Smooth muscle cell (in vitro differentiated cells): ENCODE results near the gene TAS2R60. TPM values are rescaled to one million over a fixed set of nuclear protein-coding genes. Genes with fewer than 3 reads are reported as not detected.

Source experiments
- DNase-seq: peaks from one replicate; lab custom pipeline; 2025; ENCODE audit not compliant: unreplicated experiment; lab: John Stamatoyannopoulos, UW
- H2AFZ ChIP-seq: fragments of 200-600 bp; sonication (generic); 2 replicates; pipeline ENCODE4 v1.6.0; 2016; ENCODE audit warnings: antibody characterized with exemption, low read depth, mild to moderate bottlenecking
- H3F3A ChIP-seq: fragments of 200-600 bp; sonication (generic); 2 replicates; pipeline ENCODE4 v1.6.0; 2017; ENCODE audit warnings: antibody characterized with exemption, low read depth
- H3K27ac ChIP-seq: fragments of 200-600 bp; sonication (generic); 2 replicates; pipeline ENCODE4 v1.5.1; 2016; ENCODE audit warnings: low read depth, mild to moderate bottlenecking
- H3K27me3 ChIP-seq: fragments of 200-600 bp; sonication (generic); 2 replicates; pipeline ENCODE4 v1.6.1; 2016; ENCODE audit warnings: low read depth, mild to moderate bottlenecking
- H3K36me3 ChIP-seq: fragments of 200-600 bp; sonication (generic); 2 replicates; pipeline ENCODE4 v1.5.1; 2016; ENCODE audit warnings: low read depth
- H3K4me1 ChIP-seq: fragments of 200-600 bp; sonication (generic); 2 replicates; pipeline ENCODE4 v1.5.1; 2016; ENCODE audit warnings: low read depth
- H3K4me2 ChIP-seq: fragments of 200-600 bp; sonication (generic); 2 replicates; pipeline ENCODE4 v1.6.0; 2016; ENCODE audit warnings: mild to moderate bottlenecking
- H3K4me3 ChIP-seq: fragments of 200-600 bp; sonication (generic); 2 replicates; pipeline ENCODE4 v1.5.1; 2016; ENCODE audit warnings: mild to moderate bottlenecking
- H3K79me2 ChIP-seq: fragments of 200-600 bp; sonication (generic); 2 replicates; pipeline ENCODE4 v1.6.0; 2016; ENCODE audit warnings: low read depth, mild to moderate bottlenecking
- H3K9ac ChIP-seq: fragments of 200-600 bp; sonication (generic); 2 replicates; pipeline ENCODE4 v1.6.0; 2016; ENCODE audit warnings: low read depth
- H3K9me3 ChIP-seq: fragments of 200-600 bp; sonication (generic); replicated peaks from 2 replicates; pipeline ENCODE4 v1.5.1; 2016; ENCODE audit warnings: low read depth
- H4K20me1 ChIP-seq: fragments of 200-600 bp; sonication (generic); 2 replicates; pipeline ENCODE4 v1.6.0; 2016; ENCODE audit warnings: low read depth
- CTCF ChIP-seq: fragments of 200-600 bp; sonication (generic); IDR thresholded peaks from 2 replicates; pipeline ENCODE4 v1.5.1; 2017; ENCODE audit warnings: borderline replicate concordance, mild to moderate bottlenecking, antibody characterized with exemption; ENCODE audit not compliant: insufficient read depth, poor library complexity, severe bottlenecking
- WGBS: methylation state at CpG from one replicate; pipeline ENCODE4 v1.1.7; 2016; ENCODE audit warnings: low lambda C conversion rate; 5-methylcytosine and 5-hydroxymethylcytosine counted together
- polyA plus RNA-seq: library from polyadenylated mRNA; unstranded; fragments of >200 nt; fragmentation: Nextera tagmentation; extraction: Ambion mirVana; gene quantifications from 2 replicates; pipeline ENCODE4 v1.2.1, GENCODE V29; 2016
- total RNA-seq: library from RNA; depleted of rRNA; stranded (reverse); fragments of >200 nt; gene quantifications from 2 replicates; pipeline ENCODE4 v1.2.3, GENCODE V29; 2014

The TAS2R60 gene
- total and polyA plus RNA-seq, 2 experiments from 2014 or later = not detected

GRCh38 chr7:143437578-143437977 is 5.7 kb upstream of the TAS2R60 start:
- Histone ChIP-seq H3K9ac (no peak overlapping the region), H4K20me1 (no peaks in the 10 kb centered on the region), H2AFZ (no peak overlapping the region), H3K9me3 (no peaks in the 10 kb centered on the region), H3K4me3 (no peak overlapping the region), H3K4me2 (no peak overlapping the region), H3K4me1 (no peaks in the 10 kb centered on the region), H3K27me3 (no peaks in the 10 kb centered on the region), H3K36me3 (no peaks in the 10 kb centered on the region), H3F3A (no peaks in the 10 kb centered on the region), H3K27ac (no peak overlapping the region), H3K79me2 (no peaks in the 10 kb centered on the region)
- no peak for TF ChIP-seq CTCF
- no peak for DNase-seq
- 91% methylated on average over 4 of the region's 4 CpGs for WGBS

GRCh38 chr7:143439866-143440265 is 3.4 kb upstream of the TAS2R60 start:
- Histone ChIP-seq H3K9ac (no peak overlapping the region), H3K27me3 (no peaks in the 10 kb centered on the region), H3K27ac (no peak overlapping the region), H4K20me1 (no peaks in the 10 kb centered on the region), H3K79me2 (no peaks in the 10 kb centered on the region), H3K4me3 (no peak overlapping the region), H3K4me1 (no peaks in the 10 kb centered on the region), H3F3A (no peaks in the 10 kb centered on the region), H2AFZ (no peak overlapping the region), H3K36me3 (no peaks in the 10 kb centered on the region), H3K9me3 (no peaks in the 10 kb centered on the region), H3K4me2 (no peak overlapping the region)
- no peak for TF ChIP-seq CTCF
- 94% methylated on average over 2 of the region's 2 CpGs for WGBS
- no peak for DNase-seq

- Histone ChIP-seq H3F3A (no peaks in the 10 kb centered on the region), H3K36me3 (no peaks in the 10 kb centered on the region), H4K20me1 (no peaks in the 10 kb centered on the region), H3K79me2 (no peaks in the 10 kb centered on the region), H3K4me1 (peaks cover 12% of the 10 kb centered on the region), H3K9ac (no peak overlapping the region), H3K9me3 (no peaks in the 10 kb centered on the region), H3K27ac (no peak overlapping the region), H3K27me3 (no peaks in the 10 kb centered on the region), H2AFZ (no peak overlapping the region), H3K4me3 (no peak overlapping the region), H3K4me2 (no peak overlapping the region)
- no peak for TF ChIP-seq CTCF
- no peak for DNase-seq
- WGBS = 97% methylated on average over 6 of the region's 6 CpGs
Measured at GRCh38 chr7:143444063-143444782, 970 bp downstream of the TAS2R60 start.

- no peaks in the 10 kb centered on the region for H3K9me3 ChIP-seq
- no peaks in the 10 kb centered on the region for H3F3A ChIP-seq
- no peak for TF ChIP-seq CTCF
- no peak overlapping the region for H3K4me2 ChIP-seq
- no peak overlapping the region for H2AFZ ChIP-seq
- H3K4me3 ChIP-seq = no peak overlapping the region
- no peak overlapping the region for H3K27ac ChIP-seq
- no peaks in the 10 kb centered on the region for H4K20me1 ChIP-seq
- H3K79me2 ChIP-seq = no peaks in the 10 kb centered on the region
- H3K36me3 ChIP-seq = no peaks in the 10 kb centered on the region
- WGBS = 93% methylated on average over 1 of the region's 1 CpG
- no peaks in the 10 kb centered on the region for H3K27me3 ChIP-seq
- no peak for DNase-seq
- H3K4me1 ChIP-seq = peaks cover 12% of the 10 kb centered on the region
- no peak overlapping the region for H3K9ac ChIP-seq
Measured at GRCh38 chr7:143444785-143445184, 1.5 kb downstream of the TAS2R60 start.
